HG03354 (cell line): ENCODE measurements around the gene LRRC46.

Experiments
- ATAC-seq: cut with Tn5 transposase; IDR thresholded peaks from one replicate; pipeline ENCODE4 v1.9.1; 2021; ENCODE audit warnings: mild to moderate bottlenecking; ENCODE audit not compliant: unreplicated experiment, poor library complexity, severe bottlenecking

Gene LRRC46, protein sequence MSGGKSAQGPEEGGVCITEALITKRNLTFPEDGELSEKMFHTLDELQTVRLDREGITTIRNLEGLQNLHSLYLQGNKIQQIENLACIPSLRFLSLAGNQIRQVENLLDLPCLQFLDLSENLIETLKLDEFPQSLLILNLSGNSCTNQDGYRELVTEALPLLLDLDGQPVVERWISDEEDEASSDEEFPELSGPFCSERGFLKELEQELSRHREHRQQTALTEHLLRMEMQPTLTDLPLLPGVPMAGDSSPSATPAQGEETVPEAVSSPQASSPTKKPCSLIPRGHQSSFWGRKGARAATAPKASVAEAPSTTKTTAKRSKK

DNA sequence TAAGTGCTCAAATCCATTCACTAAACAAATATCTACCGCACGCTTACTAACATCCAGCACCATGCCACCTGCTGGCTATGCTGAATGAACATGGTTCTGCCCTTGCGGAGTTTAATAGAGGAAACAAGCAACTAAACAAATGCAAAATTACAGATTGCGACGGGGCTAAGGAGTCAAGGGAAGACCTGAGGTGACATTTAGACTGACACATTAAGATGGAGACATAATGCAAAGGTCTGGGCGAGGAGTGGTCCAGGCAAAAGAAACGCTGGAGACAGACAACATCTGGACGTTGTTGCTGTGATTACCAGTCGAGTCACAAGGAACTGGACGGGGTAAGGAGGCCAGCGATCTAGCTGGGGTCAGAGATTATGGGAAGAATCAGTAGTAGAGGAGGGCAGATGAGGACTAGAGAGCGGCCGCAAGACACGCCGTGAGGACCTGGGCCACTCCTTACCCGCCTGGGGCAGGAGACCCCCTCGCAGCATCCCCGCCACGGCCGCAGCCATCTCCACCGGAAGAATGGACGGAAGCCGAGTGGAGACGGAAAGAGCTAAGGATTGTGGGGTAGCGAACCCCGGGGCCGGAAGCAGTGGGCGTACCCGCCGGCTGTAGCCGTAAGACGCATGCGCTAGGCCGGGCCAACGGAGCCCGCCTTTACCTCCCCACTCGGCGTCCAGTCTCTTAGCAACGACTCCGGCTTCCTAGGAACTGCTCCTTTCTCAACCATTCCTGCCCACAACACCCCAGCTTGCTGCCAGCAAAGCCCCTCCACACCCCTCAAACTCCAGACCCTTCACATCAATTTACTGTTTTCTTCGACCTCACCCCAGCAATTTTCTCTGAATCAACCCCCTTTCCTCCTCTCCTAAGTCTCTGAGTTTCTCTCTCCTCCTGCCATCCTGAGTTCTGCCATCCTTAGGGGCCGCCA is at the start of gene LRRC46, which contains the start of gene MRPL10:
TSS of gene LRRC46 (plus strand) at position 668 of the 931 bp plus-strand sequence. CDS start 320 bp downstream, outside the sequence.
TSS of gene MRPL10 (minus strand) at position 539 of the 931 bp plus-strand sequence. CDS start at position 509, 30 bp downstream.
- peak; percentile 92 for ATAC-seq

DNA sequence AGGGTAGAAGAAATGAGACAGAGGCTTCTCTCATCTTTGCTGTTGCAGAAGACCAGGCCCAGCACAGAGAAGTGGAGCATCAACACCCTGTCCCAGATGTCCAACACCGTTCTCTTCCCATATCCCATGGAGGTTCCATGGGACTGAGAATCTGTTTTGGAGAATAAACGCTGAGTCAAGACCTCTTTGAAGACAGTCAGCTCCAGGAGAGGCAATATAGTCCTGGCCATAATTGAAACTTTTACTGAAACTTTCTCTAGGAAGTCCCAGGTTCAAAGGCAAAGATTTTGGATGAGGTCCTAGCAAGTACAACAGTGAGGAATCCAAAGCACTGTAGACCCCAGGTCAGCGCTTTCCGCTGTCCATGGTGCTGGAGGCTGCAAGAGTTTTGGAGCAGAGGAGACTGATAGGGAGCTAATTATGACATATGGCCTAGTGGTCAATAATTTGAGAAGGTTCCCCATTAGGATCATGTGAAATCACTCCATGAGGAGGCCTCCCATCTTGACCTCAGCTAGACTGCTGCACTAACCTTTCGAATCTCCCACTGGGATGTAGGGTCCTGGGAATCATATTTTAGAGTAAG is 45.8 kb upstream of the LRRC46 start:
- ATAC-seq, result no peak

DNA sequence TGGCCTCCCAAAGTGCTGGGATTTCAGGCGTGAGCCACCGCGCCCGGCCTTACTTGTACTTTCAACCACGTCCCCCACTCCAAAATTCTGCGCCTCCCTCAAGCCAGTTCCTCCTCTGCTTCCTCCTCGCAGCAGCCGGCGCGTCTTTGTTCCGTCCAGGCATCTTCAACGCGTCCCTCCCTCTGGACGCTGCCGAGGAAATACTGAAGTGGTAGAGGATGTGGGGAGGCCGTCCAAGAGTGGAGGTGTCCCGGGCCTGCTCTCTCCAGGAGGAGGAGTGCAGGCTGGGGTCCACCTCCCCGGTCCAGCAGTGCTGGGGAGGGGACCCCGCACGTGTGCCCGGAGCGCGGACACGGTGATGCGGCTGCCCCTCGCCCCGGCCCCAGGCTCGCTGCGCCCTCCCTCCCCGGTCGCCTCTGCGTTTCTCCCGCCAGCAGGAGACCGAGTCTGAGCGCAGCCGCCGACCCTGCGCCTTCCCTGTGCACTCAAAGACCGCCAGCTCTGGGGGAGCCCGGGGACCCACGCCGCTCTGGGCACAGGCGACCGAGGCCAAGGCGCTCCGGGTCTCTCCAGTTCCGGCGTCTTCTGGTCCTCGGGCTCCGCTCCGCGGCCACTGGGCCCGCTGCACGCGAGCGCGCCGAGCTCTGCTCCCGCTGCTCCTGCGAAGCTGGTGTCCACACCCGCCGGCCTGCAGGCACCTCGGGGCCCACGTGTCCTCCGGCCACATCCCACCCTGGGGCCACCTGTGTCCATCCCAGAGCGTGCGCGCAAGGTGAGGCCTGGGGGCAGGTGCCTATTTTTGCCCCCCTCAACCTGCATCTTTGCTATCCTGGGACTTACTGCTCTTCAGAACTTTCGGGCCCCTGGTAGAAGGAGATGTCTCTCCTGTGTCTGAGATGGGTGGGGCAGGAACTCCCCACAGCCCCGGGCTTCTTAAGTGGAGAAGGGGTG is 41.6 kb upstream of the LRRC46 start:
- no peak for ATAC-seq

DNA sequence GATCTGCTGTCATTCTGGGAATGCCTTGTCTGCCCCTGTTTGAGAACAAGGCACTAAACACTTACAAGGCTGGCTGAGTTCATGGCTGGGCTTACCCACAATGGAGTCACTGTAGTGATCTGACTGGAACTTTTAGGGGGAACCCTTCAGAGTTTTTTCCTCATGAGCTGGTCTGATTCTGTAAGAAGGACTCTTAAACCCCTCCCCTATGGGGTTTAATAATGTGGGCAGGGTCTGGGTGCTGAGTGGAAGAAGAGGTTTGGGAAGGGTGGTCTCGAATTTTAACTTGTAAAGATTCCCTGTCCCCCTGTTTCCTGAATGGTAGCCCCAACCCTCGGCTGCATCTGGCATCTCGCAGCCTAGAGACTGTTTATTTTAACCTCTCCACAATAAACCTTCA is 40.4 kb upstream of the LRRC46 start:
- no peak for ATAC-seq

DNA sequence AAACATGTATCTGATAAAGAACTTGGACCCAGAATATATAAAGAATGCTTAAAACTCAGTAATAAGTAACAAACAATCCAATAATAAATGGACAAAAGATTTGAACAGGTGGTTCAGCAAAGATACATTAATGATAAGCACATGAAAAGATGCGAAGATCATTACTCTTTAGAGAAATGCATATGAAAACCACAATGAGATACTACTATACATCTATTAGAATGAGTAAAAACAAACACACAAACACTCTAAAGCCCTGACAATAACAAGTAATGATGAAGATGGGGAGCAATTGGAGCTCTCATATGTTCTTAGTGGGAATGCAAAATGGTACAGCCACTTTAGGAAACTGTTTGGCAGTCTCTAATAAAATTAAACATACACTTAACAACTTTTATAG is 39.0 kb upstream of the LRRC46 start:
- ATAC-seq, result no peak

DNA sequence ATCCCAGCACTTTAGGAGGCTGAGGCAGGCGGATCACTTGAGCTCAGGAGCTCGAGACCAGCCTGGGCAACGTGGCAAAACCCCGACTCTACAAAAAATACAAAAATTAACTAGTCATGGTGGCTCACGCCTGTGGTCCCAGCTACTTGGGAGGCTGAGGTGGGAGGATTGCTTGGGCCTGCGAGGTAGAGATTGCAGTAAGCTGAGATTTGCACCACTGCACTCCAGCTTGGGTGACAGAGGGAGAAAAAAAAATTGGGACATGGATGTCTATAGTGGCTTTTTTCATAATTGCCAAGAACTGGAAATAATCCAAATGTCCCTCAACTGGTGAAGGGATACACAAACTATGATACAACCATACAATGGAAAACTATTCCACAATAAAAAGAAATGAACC is 38.5 kb upstream of the LRRC46 start:
- no peak for ATAC-seq

DNA sequence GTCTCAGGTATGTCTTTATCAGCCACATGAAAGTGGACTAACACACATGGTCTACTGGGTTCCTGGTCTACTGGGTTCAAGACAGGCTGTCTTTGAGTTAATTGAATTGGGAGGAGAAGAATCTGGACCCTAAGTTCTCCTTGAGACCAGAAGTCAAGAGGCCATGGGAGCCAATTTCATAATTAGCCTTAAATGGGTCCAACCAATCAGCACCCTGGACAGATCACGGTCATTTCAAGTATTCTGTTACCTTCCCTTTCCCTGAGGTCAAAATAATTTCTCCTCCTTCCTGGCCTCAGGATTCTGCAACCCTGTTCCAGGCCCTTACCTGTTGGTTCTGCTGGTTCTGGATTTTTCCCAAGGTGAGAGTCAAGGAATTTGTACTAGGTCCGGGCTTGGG is 33.7 kb upstream of the LRRC46 start:
- ATAC-seq, result no peak

DNA sequence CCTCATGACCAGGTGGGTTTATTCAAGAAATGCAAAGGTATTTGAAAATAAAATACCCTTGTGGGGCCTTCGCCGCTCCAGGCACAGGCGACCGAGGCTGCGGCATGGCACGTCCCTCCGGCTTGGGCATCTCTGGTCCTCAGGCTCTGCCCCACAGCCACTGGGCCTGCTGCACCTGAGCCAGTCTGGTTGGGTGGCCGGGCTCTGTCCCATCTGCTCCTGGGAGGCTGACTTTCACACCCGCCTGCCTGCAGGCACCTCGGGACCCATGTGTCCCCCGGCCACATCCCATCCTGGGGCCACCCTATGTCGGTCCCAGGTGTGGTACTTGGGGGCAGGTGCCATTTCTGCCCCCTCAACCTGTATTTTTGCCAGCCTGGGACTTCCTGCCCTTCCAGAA is 30.8 kb upstream of the LRRC46 start:
- ATAC-seq, result no peak

DNA sequence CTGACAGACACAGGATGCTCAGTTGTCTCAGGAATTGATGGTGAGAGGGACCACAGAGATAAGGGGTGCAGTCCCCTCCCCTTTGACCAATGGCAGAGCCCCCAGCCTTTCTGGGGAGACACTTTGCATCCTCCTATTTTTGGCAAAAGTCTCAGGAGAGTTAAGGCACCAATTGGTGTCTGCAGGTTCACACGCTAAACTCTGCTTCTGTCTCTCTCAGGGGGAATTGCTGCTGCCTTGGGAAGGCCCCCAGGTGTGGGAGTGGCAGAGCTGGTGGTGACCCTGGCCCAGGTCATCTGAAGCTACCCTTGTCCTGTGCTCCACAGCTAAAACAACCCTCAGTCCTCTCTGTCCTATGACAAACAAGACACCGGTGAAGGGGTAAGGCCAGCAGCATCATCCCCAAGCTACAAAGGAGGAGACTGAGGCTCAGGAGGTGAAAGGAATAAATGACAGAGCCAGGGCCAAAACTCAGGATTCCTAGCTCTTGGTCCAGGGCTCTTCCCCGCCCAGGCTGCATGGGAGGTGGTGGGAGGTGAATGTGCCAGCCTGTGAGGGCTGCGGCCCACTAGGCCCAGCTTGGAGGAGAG is 30.2 kb upstream of the LRRC46 start:
- ATAC-seq, result no peak

DNA sequence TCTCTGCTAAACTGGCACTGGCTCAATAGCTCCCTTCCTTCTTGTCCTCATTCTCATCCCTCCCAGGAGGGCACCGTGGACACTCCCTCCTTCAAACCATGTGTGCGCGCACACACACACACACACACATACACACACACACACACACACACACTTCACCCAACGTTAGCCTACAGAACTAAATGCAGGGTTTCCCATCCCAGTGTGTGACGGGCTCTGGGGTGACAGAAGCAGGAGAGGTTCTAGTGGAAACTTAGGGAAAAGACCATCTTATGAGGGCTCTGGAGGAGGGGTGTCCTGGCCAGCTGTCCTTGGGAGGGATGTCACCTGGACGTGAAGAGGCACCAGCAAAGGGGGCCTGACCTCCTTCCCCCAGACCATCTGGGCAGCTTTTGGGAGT is 29.6 kb upstream of the LRRC46 start:
- ATAC-seq, result no peak

DNA sequence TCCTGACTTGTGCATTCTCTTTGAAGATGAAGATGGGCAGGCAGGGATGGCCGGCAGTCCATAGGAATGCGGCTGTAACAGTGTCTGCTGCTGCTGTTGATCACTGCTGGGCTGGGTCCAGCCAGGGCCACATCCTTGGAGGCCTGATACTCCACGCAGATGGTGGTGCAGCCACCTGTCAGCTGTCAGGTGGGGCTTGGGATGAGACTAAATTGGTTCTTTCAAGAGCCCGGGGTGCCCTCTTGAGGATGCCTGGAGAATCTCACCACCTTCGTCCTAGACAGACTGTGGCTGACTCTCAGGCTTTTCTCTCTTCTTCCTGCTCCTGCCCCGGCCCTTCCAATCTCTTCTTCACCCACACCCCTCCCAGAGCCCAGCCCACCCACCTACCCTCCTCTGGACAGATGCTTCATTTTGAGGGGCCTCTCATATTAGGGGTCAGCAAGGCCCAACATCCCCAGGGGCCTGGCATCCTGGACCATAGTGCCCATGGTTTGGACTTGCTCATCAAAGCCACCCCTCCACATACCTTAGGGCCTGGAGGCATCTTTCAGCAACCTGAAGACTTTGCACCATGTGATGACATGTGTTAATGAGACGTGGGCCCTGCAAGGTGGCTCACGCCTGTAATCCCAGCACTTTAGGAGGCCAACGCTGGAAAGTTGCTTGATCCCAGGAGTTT is 29.0 kb upstream of the LRRC46 start:
- no peak for ATAC-seq

DNA sequence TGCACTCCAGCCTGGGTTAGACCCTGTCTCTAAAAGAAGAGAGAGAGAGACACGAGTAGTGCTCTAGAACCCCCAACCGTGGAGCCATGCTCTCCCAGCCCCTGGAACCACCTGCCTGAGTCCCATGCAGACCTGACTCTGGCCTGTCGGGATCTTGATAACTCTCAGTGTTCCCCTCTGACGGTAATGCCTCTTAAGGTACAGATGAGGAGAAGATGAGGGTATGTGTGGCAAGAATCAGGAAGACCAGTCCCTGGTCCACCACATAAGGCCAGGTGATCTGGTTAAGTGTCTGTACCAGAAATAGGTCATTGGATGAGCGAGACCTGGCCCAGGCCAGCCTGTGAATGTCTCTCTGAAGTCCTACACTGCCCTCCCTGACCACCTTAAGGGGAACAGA is 28.3 kb upstream of the LRRC46 start:
- no peak for ATAC-seq

DNA sequence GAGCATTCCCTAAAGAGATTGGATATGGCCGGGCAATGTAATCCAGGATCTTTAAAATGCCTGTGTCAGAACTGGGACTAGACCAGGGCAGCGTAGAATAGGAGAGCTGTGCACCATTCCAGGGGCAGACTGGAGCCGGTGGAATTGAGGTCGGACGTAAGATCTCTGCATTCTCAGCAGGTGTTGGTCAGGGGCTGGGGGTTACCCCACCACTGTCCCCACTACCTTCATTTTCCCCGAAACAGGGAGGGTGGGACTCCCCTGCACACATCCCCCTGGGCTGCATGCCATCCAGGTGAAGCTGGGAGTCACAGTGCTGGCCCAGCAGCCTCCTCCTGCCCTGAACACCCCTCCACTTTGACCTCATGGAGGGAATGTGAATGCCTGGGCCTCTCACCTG is 27.7 kb upstream of the LRRC46 start:
- ATAC-seq, result no peak

DNA sequence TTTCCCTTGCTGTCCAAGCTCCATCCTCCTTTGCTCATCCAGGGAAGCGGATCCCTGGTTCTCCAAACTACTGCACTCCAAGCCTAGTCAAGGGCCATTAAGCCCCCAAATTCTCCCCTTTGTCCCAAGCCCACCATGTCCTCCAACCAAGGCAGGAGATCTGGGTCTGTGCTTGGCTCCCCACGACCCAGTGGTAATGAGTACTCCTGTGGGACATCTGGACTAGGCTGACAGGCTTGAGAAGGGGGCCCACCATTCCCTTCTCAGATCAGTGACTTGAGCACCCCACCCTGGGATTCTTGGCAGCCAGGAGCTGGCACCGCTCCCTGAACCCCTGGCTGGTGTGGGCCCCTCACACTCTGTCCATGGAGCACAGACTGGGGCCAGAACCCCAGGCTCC is 27.0 kb upstream of the LRRC46 start:
- ATAC-seq, result no peak

DNA sequence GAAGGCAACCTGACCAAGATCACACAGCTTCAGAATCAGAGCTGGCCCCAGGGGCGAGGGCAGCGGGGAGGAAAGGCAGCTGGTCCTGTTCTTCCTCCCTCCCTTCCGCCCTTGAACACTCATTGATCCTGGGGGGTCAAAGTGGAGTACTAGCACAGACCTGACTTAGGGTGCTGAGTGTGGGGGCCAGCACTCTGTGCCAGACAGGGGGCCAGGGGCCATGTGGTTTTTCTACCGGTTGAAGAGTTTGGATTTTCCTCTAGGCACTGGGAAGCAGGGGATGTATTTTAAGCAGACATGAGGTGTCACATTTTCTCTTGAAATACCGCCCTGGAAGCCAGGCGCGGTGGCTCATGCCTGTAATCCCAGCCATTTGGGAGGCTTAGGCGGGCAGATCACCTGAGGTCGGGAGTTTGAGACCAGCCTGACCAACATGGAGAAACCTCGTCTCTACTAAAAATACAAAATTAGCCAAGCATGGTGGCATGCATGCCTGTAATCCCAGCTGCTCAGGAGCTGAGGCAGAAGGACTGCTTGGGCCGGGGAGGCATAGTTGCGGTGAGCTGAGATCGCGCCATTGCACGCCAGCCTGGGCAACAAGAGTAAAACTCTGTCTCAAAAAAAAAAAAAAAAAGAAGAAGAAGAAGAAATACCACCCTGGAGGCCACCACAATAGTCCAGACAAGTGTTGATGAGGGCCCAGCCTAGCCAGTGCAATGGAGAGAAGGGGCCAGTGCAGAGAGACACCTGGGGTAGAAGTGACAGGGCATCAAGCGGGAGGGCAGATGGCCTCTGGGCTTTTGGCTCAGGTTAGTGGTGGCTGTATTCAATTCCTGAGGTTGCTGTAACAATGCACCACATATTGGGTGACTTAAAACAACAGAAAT is 25.2 kb upstream of the LRRC46 start:
- no peak for ATAC-seq

DNA sequence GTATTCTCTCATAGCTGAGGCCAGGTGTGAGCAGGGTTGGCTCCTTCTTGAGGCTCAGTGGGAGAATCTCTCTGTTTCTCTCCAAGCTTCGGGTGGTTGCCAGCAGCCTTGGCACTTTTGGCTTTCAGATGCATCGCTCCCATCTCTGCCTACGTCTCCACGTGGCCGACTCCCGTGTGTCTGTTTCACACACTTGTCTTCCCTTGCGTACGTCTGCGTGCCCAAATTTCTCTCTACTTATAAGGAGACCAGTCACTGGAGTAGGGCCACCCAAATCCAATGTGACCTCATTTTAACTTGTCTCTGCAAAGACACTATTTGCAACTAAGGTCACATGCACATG is 24.6 kb upstream of the LRRC46 start:
- ATAC-seq, result no peak

DNA sequence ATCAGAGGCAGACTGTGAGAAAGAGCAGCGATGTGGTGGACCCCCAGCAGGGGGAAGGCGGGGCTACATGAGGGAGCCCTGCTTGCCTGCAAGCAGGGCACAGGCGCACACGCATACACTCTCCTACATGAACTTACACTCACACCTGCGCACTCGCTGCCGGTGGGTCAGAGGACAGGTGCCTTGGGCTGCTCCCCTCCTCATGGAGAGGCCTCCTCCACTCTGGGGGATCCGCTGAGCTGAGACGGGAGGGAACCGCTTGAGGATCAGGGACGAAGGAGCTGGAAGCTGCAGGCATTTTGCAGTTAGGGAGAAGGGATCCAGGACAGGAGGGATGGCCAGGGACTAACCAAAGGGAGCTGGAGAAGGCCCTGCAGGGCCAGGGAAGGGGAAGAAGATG is 24.0 kb upstream of the LRRC46 start:
- ATAC-seq, result no peak
